GM19193 (cell line): ENCODE results near the gene WWC1.

Experiments
- POLR2A ChIP-seq: IDR thresholded peaks from 4 replicates; pipeline ENCODE4 v1.6.1; 2011; ENCODE audit not compliant: insufficient read depth, insufficient read length; ENCODE audit errors: extremely low read depth

WWC1 gene

DNA sequence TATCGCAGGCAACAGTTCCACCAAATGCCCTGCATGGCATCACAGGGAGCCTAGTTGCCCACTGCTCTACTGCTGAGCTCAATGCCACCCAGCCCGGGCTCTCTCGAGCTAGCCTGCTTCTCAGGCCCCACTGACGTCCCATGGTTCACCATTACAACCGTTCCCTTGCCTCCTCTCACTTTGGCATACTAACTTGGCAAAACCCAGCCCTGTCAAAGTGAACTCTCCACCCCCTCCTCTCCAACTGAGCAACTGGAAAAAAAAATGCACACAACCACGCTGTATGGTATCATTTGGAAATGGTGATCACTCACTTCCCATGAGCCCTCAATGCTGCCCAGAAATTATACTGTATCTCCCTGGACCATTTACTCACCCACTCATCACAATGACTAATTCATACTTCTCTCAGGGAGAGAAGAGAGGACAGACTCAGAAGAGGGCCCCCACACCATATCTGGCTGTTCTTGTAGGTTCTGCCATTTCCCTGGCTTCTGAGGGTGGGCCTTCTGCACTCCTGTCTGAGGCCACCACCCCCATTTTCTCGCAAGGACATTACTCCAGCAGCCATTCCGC is 143.4 kb downstream of the WWC1 start:
- no peak for TF ChIP-seq POLR2A

DNA sequence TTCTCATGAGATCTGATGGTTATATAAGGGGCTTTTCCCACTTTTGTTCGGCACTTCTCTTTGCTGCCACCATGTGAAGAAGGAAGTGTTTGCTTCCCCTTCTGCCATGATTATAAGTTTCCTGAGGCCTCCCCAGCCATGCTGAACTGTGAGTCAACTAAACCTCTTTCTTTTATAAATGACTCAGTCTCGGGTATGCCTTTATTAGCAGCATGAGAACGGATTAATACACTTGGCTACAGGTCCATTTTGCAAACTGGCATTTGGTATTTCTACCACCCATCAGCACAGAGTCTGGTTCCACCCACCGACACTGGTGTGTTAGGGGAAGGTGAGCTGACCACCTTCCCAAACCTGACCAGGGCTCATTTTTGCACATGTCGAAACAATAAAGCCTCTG is 146.9 kb downstream of the WWC1 start:
- no peak for TF ChIP-seq POLR2A

DNA sequence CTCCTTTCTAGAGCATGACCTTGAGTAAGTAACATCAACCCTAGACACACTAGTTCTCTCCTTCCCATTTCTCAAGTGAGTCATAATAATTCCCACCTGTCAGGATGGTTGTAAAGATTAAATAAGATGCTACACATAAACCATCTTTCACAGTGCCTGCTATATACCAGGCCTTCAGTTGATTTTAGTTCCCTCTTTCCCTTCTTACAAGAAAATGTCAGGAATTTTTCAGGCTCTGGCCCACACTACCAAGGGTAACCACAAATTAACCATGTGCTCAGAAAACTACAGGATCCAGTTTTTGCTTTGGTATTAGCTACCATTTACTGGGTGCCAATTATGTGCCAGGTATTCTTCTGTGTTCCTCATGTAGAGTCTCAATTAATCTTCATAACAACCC is 152.1 kb downstream of the WWC1 start:
- TF ChIP-seq POLR2A: no peak

DNA sequence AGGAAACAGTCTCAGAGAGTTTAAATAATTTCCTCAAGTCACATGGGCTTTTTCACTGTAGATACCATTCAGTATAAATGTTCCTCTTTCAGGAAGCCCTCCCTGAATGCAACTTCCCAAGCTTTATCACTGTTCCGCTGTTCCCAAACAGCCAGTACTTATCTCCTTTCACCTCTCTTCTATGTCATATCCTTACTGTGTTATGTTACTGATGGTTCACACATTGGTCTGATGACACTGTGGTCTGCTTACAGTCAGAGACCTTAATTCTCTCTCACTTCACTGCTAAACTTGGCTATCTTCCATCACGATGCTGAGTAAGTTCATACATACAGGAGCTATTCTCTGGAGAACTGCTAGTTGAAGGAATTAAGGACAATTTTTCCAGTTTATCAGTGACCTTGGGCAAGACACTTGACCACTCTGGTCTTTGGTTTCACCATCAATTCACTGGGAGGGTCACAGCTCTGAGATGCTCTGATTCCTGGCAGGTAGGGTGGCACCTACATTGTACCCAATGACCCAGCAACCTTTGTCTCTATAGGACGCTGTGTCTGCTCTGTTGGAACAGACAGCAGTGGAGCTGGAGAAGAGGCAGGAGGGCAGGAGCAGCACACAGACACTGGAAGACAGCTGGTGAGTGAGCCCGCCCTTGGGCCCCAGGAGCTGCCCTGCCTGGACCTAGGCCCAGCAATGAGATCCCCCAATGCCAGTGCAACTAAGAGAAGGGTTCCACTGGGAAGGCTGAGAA is 152.7 kb downstream of the WWC1 start:
- no peak for TF ChIP-seq POLR2A

DNA sequence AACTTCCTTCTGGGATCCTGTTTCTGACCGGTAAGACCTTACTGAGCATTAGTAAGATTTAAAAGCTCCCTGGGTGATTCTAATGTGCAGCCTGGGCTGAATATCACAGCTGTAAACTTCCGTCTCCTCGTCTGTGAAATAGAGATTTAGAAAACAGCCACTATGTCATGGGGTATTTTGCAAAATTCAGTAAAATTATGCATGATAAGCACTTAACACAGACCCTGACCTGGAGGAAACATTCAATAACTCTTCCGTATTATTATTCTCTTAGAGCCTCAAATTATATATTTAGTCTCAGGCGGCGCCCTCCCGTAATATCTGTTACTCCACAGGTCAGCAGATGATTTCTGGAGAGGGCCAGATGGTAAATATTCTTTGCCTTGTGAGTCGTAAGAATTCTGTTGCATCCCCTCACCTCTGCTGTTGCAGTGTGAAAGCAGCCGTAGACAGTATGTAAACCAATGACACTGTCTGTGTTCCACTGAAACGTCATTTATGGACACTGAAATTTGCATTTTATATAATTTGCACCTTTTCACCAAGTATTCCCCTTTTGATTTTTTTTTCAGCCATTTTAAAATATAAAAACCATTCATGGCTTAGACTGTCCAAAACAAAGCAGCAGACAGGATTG is 155.7 kb downstream of the WWC1 start:
- no peak for TF ChIP-seq POLR2A

DNA sequence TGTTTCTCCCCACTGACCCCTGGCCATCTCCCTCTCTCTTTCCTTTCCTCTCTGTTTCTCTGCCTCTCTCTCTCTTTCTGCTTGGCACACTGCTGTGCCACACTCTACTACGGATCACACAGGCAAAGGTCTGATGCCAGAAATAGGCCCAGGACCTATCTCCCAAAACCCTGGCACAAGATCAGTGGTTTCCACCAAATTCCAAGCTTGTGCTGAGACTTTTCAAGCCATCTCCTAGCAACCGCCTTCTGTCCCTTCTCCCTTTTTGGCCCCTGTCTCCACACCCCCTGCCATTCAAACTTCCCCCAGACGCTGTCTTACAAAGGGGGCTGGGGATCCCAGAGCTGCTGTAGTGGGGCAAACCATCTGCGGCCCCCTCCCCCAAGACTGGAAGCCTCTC is 156.4 kb downstream of the WWC1 start:
- TF ChIP-seq POLR2A: no peak

DNA sequence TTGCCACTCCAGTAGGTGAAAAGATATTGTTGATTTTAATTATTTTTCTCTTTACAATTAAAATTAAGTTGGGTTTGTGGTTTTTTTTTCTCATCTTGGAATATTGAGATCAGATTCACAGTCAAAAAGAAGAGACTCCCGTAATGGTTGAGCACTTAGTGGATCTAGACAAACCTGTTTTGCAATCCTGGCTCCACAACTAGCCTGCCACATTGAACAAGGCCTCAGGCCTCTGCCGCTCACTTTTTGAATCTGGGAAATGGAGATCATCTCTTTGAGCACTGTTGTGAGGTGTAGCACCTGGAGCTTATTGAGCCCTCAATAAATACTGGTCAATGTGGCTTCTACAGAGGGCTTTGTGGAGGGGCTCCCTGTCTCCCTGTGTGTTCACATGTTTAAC is 157.7 kb downstream of the WWC1 start:
- TF ChIP-seq POLR2A: no peak

DNA sequence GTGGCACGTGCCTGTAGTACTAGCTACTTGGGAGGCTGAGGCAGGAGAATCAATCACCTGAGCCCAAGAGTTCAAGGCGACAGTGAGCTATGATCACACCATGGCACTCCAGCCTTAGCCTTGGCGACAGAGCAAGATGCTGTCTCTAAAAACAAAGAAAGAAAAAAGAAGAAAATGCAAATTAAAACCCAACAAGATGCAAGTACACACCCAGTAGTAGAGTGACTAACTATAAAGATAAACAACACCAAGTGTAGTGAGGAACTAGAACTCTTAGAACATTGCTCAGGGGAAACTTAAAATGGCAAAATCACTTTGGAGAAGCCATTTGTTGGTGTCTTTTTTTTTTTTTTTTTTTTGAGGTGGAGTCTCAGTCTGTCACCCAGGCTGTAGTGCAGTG is 160.1 kb downstream of the WWC1 start:
- TF ChIP-seq POLR2A: no peak

DNA sequence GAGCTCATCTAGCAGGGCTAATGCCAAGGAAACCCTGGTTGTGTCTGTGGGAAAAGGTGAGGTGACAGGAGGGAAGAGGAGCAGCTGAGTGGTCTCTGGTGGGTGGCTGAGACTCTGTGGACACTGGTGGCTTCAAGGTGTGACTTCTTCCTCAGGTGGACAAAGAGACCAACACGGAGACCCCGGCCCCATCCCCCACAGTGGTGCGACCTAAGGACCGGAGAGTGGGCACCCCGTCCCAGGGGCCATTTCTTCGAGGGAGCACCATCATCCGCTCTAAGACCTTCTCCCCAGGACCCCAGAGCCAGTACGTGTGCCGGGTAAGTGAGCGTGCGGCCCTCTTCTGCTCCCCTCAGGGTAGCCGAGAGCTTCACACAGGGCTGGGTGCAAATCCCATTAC is 163.8 kb downstream of the WWC1 start:
- no peak for TF ChIP-seq POLR2A

DNA sequence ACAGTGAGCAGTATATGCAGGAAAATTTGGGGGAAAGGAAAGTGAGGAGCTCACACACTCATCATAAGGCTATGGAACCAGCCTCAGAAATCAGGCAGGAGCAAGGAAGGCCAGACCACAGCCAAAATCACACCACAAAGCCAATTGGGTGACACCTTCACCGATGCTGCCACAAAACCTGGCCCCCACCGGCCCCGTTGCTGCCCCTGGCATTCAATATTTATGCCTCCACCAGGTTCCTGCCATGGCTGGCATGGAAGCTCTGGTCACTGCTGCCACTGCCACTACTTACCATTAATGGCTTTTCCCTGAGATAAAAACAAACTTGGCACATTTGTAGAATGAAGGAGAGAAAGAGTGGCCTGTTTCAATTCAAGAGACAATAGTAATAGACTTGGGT is 166.1 kb downstream of the WWC1 start:
- no peak for TF ChIP-seq POLR2A

DNA sequence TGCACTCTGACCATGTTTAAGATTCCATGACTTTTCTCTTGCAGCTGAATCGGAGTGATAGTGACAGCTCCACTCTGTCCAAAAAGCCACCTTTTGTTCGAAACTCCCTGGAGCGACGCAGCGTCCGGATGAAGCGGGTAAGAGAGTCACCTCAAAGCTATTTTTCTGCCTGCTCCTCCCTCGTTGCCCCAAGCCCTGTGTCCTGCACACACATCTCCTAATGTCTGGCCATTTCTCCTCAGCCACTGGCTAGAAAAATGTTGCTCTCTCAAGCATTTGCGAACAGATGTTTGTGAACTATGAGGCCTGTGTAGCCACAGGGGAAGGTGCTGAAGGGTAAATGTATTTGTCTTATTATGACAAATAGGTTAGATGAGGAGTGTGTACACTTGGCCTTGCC is 169.2 kb downstream of the WWC1 start:
- TF ChIP-seq POLR2A: no peak

DNA sequence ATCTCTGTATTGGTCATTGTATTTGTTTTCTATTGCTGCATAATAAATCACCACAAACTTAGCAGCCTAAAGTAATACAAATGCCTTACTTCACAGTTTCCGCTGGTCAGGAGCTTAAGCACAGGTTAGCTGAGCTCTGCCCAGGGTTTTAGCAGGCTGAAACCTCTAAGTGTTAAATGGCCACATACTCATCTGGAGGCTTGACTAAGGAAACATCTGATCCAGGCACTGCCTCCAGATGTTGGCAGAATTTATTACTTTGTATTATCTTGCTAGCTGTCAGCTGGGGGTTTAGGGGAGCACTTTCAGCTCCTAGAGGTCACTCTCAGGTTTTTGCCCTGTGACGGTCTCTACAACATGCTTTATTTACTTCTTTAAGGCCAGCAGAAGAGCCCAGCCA is 171.6 kb downstream of the WWC1 start:
- no peak for TF ChIP-seq POLR2A

DNA sequence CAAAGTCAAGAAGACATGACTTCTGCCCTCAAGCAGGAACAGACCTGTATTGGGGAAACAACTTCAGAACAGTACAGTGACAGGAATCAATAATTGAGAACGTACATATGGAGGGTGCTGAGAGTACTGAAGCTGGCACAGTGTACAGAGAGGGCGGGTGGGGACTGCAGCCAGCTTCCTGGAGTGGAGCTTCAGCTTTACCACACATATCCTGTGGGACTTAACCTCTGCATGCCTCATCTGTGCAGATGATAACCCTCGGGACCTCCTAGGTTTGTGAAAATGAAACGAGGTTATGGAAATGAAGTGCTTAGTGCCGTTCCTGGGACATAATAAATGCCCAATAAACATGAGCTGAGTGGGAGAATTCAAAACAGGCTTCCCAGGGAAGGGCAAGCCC is 172.8 kb downstream of the WWC1 start:
- no peak for TF ChIP-seq POLR2A

DNA sequence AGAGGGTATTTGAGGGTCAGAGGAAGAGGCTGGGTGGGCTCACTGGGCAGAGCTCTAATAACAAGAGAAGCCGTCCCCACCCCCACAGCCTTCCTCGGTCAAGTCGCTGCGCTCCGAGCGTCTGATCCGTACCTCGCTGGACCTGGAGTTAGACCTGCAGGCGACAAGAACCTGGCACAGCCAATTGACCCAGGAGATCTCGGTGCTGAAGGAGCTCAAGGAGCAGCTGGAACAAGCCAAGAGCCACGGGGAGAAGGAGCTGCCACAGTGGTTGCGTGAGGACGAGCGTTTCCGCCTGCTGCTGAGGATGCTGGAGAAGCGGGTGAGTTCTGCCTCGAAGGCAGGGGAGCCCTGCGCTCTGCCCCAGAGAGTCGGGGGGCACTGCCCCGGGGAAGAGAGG is 173.2 kb downstream of the WWC1 start:
- no peak for TF ChIP-seq POLR2A

DNA sequence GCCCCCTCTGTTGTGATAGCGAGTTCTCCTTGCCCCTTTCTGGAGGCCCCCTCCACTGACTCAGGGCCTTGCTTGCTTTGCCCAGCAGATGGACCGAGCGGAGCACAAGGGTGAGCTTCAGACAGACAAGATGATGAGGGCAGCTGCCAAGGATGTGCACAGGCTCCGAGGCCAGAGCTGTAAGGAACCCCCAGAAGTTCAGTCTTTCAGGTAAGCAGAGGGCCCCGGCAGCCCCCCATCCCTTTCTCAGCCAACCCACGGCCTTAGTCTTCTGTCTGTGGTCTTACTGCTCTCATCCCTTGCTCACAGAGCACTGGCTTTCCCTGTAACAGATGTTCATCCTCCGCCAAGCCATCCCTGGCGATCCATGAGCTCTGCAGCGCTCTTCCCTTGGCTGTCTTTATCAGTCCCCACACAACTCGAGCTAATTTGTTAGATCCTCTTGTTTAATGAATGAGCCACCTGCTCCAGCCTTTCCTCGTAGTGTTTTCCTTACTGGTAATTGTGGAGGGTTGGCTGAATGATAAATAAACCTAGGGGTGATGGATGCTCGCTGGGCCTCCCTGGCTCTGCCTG is 176.4 kb downstream of the WWC1 start:
- TF ChIP-seq POLR2A: no peak

DNA sequence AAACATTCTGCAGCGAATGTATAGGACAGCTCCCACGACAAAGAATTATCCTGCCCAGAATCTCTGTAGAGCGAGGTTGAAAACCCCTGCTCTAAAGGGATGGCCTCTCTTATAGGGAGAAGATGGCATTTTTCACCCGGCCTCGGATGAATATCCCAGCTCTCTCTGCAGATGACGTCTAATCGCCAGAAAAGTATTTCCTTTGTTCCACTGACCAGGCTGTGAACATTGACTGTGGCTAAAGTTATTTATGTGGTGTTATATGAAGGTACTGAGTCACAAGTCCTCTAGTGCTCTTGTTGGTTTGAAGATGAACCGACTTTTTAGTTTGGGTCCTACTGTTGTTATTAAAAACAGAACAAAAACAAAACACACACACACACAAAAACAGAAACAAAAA is 177.4 kb downstream of the WWC1 start:
- TF ChIP-seq POLR2A: no peak
